ENCODE results near the gene SUSD1. TPM values are rescaled to one million over a fixed set of nuclear protein-coding genes. Genes with fewer than 3 reads are reported as not detected.

SUSD1 gene
- polyA plus RNA-seq, 2 donors: 1.2 to 1.8 TPM

DNA sequence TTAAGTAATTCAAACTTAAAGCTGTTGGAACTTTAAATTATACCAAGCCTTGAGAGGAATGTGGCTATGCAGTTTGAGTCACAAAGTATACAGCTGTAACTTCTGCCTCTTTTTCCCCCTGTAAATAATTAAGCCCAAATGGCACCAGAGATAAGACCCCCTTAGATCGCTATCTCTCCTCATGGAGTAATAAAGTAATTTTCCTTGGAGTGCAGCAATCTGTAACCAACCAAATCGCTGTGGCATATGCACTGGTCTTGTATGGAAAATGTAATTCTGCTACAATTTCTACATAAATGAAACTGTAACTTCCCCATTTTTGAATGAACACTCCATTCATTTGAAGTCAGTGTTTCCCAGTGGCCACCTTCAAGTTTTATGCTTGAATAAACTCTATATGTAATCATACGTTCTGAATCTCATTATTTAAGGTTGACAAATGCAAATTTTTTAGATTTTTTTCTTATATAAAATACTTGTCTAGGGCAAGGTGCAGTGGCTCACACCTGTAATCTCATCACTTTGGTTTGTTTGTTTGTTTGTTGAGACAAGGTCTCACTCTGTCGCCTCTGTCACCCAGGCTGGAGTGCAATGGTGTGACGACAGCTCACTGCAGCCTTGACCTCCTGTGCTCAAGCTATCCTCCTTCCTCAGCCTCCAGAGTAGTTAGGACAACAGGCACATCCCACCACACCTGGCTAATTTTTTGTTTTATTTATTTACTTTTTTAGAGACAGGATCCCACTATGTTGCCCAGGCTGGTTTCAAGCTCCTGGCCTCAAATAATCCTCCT, 12.3 kb downstream of the SUSD1 start:
- no peak overlapping the region for H3K27ac ChIP-seq (ENCODE audit: low read depth in 2 of 2, low read length in 1 of 2)
- no peaks in the 10 kb centered on the region for H3K27me3 ChIP-seq (ENCODE audit: control insufficient read depth in 1 of 2, insufficient read depth in 2 of 2, low read length in 2 of 2)
- H3K9me3 ChIP-seq (ENCODE audit: control insufficient read depth in 2 of 2, insufficient read depth in 1 of 2, low read depth in 1 of 2, low read length in 1 of 2): no peaks in the 10 kb centered on the region
- H3K4me1 ChIP-seq (ENCODE audit: control insufficient read depth in 2 of 2, insufficient read depth in 2 of 2, low read length in 1 of 2): no peaks in the 10 kb centered on the region
- no peaks in the 10 kb centered on the region for H3K36me3 ChIP-seq (ENCODE audit: control insufficient read depth in 2 of 2, insufficient read depth in 2 of 2, low read length in 1 of 2)
- no peak overlapping the region for H3K4me3 ChIP-seq (ENCODE audit: low read depth in 1 of 2, low read length in 2 of 2)
- 73 to 89% methylated on average over 5 of the region's 5 CpGs for WGBS, 2 donors

GRCh38 chr9:112159781-112160180, 15.3 kb downstream of the SUSD1 start:
- H3K27me3 ChIP-seq (ENCODE audit: control insufficient read depth in 1 of 2, insufficient read depth in 2 of 2, low read length in 2 of 2): no peaks in the 10 kb centered on the region
- WGBS, 2 donors: 95 to 97% methylated on average over 1 of the region's 1 CpG
- no peaks in the 10 kb centered on the region for H3K9me3 ChIP-seq (ENCODE audit: control insufficient read depth in 2 of 2, insufficient read depth in 1 of 2, low read depth in 1 of 2, low read length in 1 of 2)
- H3K4me1 ChIP-seq (ENCODE audit: control insufficient read depth in 2 of 2, insufficient read depth in 2 of 2, low read length in 1 of 2): no peaks in the 10 kb centered on the region
- no peaks in the 10 kb centered on the region for H3K36me3 ChIP-seq (ENCODE audit: control insufficient read depth in 2 of 2, insufficient read depth in 2 of 2, low read length in 1 of 2)
- H3K4me3 ChIP-seq (ENCODE audit: low read depth in 1 of 2, low read length in 2 of 2): no peak overlapping the region
- no peak overlapping the region for H3K27ac ChIP-seq (ENCODE audit: low read depth in 2 of 2, low read length in 1 of 2)

GRCh38 chr9:112158656-112159367, 16.3 kb downstream of the SUSD1 start:
- Histone ChIP-seq H3K27me3 (ENCODE audit: control insufficient read depth in 1 of 2, insufficient read depth in 2 of 2, low read length in 2 of 2) (no peaks in the 10 kb centered on the region), H3K27ac (ENCODE audit: low read depth in 2 of 2, low read length in 1 of 2) (no peak overlapping the region), H3K4me3 (ENCODE audit: low read depth in 1 of 2, low read length in 2 of 2) (no peak overlapping the region), H3K4me1 (ENCODE audit: control insufficient read depth in 2 of 2, insufficient read depth in 2 of 2, low read length in 1 of 2) (no peaks in the 10 kb centered on the region), H3K36me3 (ENCODE audit: control insufficient read depth in 2 of 2, insufficient read depth in 2 of 2, low read length in 1 of 2) (no peaks in the 10 kb centered on the region), H3K9me3 (ENCODE audit: control insufficient read depth in 2 of 2, insufficient read depth in 1 of 2, low read depth in 1 of 2, low read length in 1 of 2) (no peaks in the 10 kb centered on the region)
- WGBS, 2 donors: 80 to 84% methylated on average over 4 of the region's 4 CpGs

- Histone ChIP-seq H3K27me3 (ENCODE audit: control insufficient read depth in 1 of 2, insufficient read depth in 2 of 2, low read length in 2 of 2) (no peaks in the 10 kb centered on the region), H3K9me3 (ENCODE audit: control insufficient read depth in 2 of 2, insufficient read depth in 1 of 2, low read depth in 1 of 2, low read length in 1 of 2) (no peaks in the 10 kb centered on the region), H3K27ac (ENCODE audit: low read depth in 2 of 2, low read length in 1 of 2) (no peak overlapping the region), H3K4me1 (ENCODE audit: control insufficient read depth in 2 of 2, insufficient read depth in 2 of 2, low read length in 1 of 2) (no peaks in the 10 kb centered on the region), H3K4me3 (ENCODE audit: low read depth in 1 of 2, low read length in 2 of 2) (no peak overlapping the region), H3K36me3 (ENCODE audit: control insufficient read depth in 2 of 2, insufficient read depth in 2 of 2, low read length in 1 of 2) (no peaks in the 10 kb centered on the region)
- WGBS, 2 donors: 92 to 93% methylated on average over 5 of the region's 5 CpGs
Observed at GRCh38 chr9:112157961-112158360, 17.1 kb downstream of the SUSD1 start.

GRCh38 chr9:112157087-112157486, 18.0 kb downstream of the SUSD1 start:
- Histone ChIP-seq H3K9me3 (ENCODE audit: control insufficient read depth in 2 of 2, insufficient read depth in 1 of 2, low read depth in 1 of 2, low read length in 1 of 2) (no peaks in the 10 kb centered on the region), H3K36me3 (ENCODE audit: control insufficient read depth in 2 of 2, insufficient read depth in 2 of 2, low read length in 1 of 2) (no peaks in the 10 kb centered on the region), H3K4me1 (ENCODE audit: control insufficient read depth in 2 of 2, insufficient read depth in 2 of 2, low read length in 1 of 2) (no peaks in the 10 kb centered on the region), H3K4me3 (ENCODE audit: low read depth in 1 of 2, low read length in 2 of 2) (no peak overlapping the region), H3K27ac (ENCODE audit: low read depth in 2 of 2, low read length in 1 of 2) (no peak overlapping the region), H3K27me3 (ENCODE audit: control insufficient read depth in 1 of 2, insufficient read depth in 2 of 2, low read length in 2 of 2) (no peaks in the 10 kb centered on the region)
- 72 to 82% methylated on average over 1 of the region's 1 CpG for WGBS, 2 donors

GRCh38 chr9:112149211-112149610, 25.9 kb downstream of the SUSD1 start:
- WGBS, 2 donors: 94 to 95% methylated on average over 10 of the region's 10 CpGs
- H3K27me3 ChIP-seq (ENCODE audit: control insufficient read depth in 1 of 2, insufficient read depth in 2 of 2, low read length in 2 of 2): no peaks in the 10 kb centered on the region
- H3K36me3 ChIP-seq (ENCODE audit: control insufficient read depth in 2 of 2, insufficient read depth in 2 of 2, low read length in 1 of 2): no peaks in the 10 kb centered on the region
- no peaks in the 10 kb centered on the region for H3K9me3 ChIP-seq (ENCODE audit: control insufficient read depth in 2 of 2, insufficient read depth in 1 of 2, low read depth in 1 of 2, low read length in 1 of 2)
- H3K4me1 ChIP-seq (ENCODE audit: control insufficient read depth in 2 of 2, insufficient read depth in 2 of 2, low read length in 1 of 2): no peaks in the 10 kb centered on the region
- no peak overlapping the region for H3K27ac ChIP-seq (ENCODE audit: low read depth in 2 of 2, low read length in 1 of 2)
- no peak overlapping the region for H3K4me3 ChIP-seq (ENCODE audit: low read depth in 1 of 2, low read length in 2 of 2)

DNA sequence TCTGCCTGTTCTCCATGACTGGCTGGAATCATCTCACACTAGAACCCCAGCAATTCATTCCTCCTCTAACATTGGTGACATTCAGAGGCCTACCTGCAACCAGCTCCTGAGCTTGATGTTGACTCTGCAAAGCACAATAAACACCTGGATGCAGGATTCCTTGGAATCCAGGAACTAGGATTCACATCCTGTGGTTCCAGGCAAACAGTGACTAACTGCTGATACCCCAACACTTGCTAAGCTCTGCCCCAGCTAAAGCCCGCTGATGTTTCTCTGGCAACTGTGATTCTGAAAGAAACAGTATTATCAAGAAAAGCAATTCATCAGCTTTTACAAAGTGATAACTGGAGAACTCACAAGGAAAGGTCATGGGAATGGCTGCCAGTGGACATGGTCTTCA, 29.2 kb downstream of the SUSD1 start:
- H3K4me1 ChIP-seq (ENCODE audit: control insufficient read depth in 2 of 2, insufficient read depth in 2 of 2, low read length in 1 of 2): no peaks in the 10 kb centered on the region
- no peak overlapping the region for H3K27ac ChIP-seq (ENCODE audit: low read depth in 2 of 2, low read length in 1 of 2)
- no peaks in the 10 kb centered on the region for H3K36me3 ChIP-seq (ENCODE audit: control insufficient read depth in 2 of 2, insufficient read depth in 2 of 2, low read length in 1 of 2)
- H3K27me3 ChIP-seq (ENCODE audit: control insufficient read depth in 1 of 2, insufficient read depth in 2 of 2, low read length in 2 of 2): no peaks in the 10 kb centered on the region
- no peak overlapping the region for H3K4me3 ChIP-seq (ENCODE audit: low read depth in 1 of 2, low read length in 2 of 2)
- H3K9me3 ChIP-seq (ENCODE audit: control insufficient read depth in 2 of 2, insufficient read depth in 1 of 2, low read depth in 1 of 2, low read length in 1 of 2): no peaks in the 10 kb centered on the region
- 83 to 97% methylated on average over 1 of the region's 1 CpG for WGBS, 2 donors

DNA sequence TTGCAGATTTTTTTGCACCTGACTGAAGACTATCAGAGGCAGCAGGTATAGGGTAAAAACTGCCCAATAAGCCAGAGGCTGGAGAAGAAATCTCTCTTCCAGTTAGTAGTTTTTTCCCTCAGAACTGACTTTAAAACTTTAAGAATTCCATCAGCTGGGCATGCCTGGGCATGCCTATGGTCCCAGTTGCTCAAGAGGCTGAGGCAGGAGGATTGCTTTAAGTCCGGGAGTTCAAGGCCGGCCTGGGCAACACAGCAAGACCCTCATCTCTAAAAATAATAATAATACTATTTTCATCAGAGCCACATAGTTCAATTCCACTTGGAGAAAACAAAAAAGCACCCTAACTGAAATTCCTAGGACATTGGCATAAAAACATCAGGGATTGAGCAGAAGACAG, 30.3 kb downstream of the SUSD1 start:
- Histone ChIP-seq H3K9me3 (ENCODE audit: control insufficient read depth in 2 of 2, insufficient read depth in 1 of 2, low read depth in 1 of 2, low read length in 1 of 2) (no peaks in the 10 kb centered on the region), H3K27ac (ENCODE audit: low read depth in 2 of 2, low read length in 1 of 2) (no peak overlapping the region), H3K4me3 (ENCODE audit: low read depth in 1 of 2, low read length in 2 of 2) (no peak overlapping the region), H3K4me1 (ENCODE audit: control insufficient read depth in 2 of 2, insufficient read depth in 2 of 2, low read length in 1 of 2) (no peaks in the 10 kb centered on the region), H3K27me3 (ENCODE audit: control insufficient read depth in 1 of 2, insufficient read depth in 2 of 2, low read length in 2 of 2) (no peaks in the 10 kb centered on the region), H3K36me3 (ENCODE audit: control insufficient read depth in 2 of 2, insufficient read depth in 2 of 2, low read length in 1 of 2) (no peaks in the 10 kb centered on the region)
- WGBS, 2 donors: 93 to 97% methylated on average over 2 of the region's 2 CpGs

DNA sequence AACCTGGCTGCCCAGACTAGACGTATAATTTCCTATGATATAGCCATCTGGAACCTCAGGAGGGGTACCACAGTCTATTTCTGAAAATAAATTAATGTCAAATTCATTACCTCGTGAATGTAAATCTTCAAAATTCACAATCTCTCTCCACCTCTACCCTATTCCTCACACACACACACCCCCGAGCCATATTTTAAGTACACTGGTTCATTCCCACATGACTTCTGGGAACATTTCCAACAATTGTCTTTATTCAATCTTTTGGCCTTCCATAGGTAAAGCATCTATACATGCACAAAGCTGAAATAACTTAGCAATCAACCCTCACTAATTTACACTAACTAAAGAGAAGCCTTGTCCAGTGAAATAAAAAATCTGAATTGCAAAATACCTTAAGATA, 32.7 kb downstream of the SUSD1 start:
- no peak overlapping the region for H3K4me3 ChIP-seq (ENCODE audit: low read depth in 1 of 2, low read length in 2 of 2)
- no peaks in the 10 kb centered on the region for H3K4me1 ChIP-seq (ENCODE audit: control insufficient read depth in 2 of 2, insufficient read depth in 2 of 2, low read length in 1 of 2)
- H3K9me3 ChIP-seq (ENCODE audit: control insufficient read depth in 2 of 2, insufficient read depth in 1 of 2, low read depth in 1 of 2, low read length in 1 of 2): no peaks in the 10 kb centered on the region
- no peaks in the 10 kb centered on the region for H3K27me3 ChIP-seq (ENCODE audit: control insufficient read depth in 1 of 2, insufficient read depth in 2 of 2, low read length in 2 of 2)
- H3K36me3 ChIP-seq (ENCODE audit: control insufficient read depth in 2 of 2, insufficient read depth in 2 of 2, low read length in 1 of 2): no peaks in the 10 kb centered on the region
- no peak overlapping the region for H3K27ac ChIP-seq (ENCODE audit: low read depth in 2 of 2, low read length in 1 of 2)
- WGBS, 2 donors: 69 to 73% methylated on average over 3 of the region's 3 CpGs

DNA sequence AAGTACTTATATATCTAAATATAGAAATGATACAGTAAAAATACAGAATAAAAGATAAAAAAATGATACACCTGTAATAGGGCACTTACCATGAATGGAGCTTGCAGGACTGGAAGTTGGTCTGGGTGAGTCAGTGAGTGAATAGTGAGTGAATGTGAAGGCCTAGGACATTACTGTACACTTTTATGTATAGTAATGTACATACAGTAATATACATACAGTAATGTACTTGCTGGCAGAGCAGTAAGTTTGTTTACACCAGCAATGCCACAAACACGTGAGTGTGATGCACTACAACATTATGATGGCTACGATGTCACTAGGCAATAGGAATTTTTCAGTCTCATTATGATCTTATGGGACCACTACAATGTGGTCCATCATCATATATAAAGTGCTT, 34.2 kb downstream of the SUSD1 start:
- H3K4me1 ChIP-seq (ENCODE audit: control insufficient read depth in 2 of 2, insufficient read depth in 2 of 2, low read length in 1 of 2): no peaks in the 10 kb centered on the region
- peak overlapping the region in 1 of 2 donors; percentile 49 for H3K27ac ChIP-seq (ENCODE audit: low read depth in 2 of 2, low read length in 1 of 2)
- no peaks in the 10 kb centered on the region for H3K9me3 ChIP-seq (ENCODE audit: control insufficient read depth in 2 of 2, insufficient read depth in 1 of 2, low read depth in 1 of 2, low read length in 1 of 2)
- 83 to 88% methylated on average over 2 of the region's 2 CpGs for WGBS, 2 donors
- no peaks in the 10 kb centered on the region for H3K36me3 ChIP-seq (ENCODE audit: control insufficient read depth in 2 of 2, insufficient read depth in 2 of 2, low read length in 1 of 2)
- no peaks in the 10 kb centered on the region for H3K27me3 ChIP-seq (ENCODE audit: control insufficient read depth in 1 of 2, insufficient read depth in 2 of 2, low read length in 2 of 2)
- H3K4me3 ChIP-seq (ENCODE audit: low read depth in 1 of 2, low read length in 2 of 2): no peak overlapping the region

Measured in esophagus (tissue), 2 donors.